H1 (cell line): ENCODE results near the gene TTLL7. TPM values are rescaled to one million over a fixed set of nuclear protein-coding genes. Genes with fewer than 3 reads are reported as not detected.

Experiments used
- polyA plus RNA-seq, 7 experiments: library from polyadenylated mRNA; depleted of rRNA in 3 of 7; stranded (reverse) in 5 of 7; unstranded in 2 of 7; fragments of >200 nt in 5 of 7; fragments of 200-250 nt in 2 of 7; gene quantifications; 1 replicate in 5 of 7; 2 replicates in 1 of 7; 4 replicates in 1 of 7; pipeline versions ENCODE4 v1.2.1 to v1.2.3, GENCODE V29; 2011 to 2013; ENCODE audit warnings: missing spikeins in 2 of 7, mixed read lengths in 2 of 7
- total RNA-seq: library from RNA; stranded (reverse); fragmentation: NEBNext Ultra II Directional; extraction: Animal tissue kit (Norgen Biotek cat#: 25700); gene quantifications from 2 replicates; pipeline ENCODE4 v1.2.1, GENCODE V29; 2021

The TTLL7 gene
- total and polyA plus RNA-seq, 2 of the 8 experiments (the other 6 are each of a cell fraction or from before 2014, with no cell fraction given) = 1.9 to 7.9 TPM

Other genes with a start within 250 kb of the TTLL7 start
- gene PRKACB, start 145.1 kb upstream of the TTLL7 start, total RNA-seq = 28.8 and 31.0 TPM in 2 replicates
- 3.9 and 7.8 TPM in 2 replicates for gene PRKACB, start 145.1 kb upstream of the TTLL7 start, polyA plus RNA-seq (2011; rRNA removed)